Stimulated activated CD8-positive, alpha-beta memory T cell treated with anti-CD3 and anti-CD28 coated beads, Interleukin-15, amount 100 ng/mL, for 1 hour (primary cell): ENCODE results near the gene FXR1.
"Not testable (repeated sequence)": the region's sequence is repeated elsewhere in the genome, so short reads cannot be mapped to it uniquely, and the experiment has no call there.

ENCODE experiments used
- DNase-seq: peaks from one replicate; pipeline ENCODE4 v3.0.0-alpha.2; 2020; ENCODE audit warnings: low read depth

FXR1 gene

DNA sequence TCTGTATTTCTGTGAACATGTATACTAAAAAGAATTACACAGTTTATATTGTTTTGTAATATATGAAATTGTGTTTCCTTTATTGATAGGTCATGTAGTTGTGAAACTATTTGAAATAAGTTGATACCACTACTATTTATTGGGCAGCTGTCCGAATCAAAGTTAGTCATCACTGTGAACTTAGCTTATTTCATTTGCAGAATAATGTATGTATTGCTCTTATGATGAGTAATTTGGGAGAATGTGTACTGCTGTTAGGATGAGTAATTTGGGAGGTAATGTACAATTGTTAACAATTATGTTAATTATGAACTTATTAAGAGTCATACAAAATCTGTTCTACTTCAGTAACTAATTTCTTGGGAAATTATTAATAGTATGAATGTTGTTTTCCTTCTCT lies 22.2 kb downstream of the FXR1 start:
- DNase-seq, result no peak

DNA sequence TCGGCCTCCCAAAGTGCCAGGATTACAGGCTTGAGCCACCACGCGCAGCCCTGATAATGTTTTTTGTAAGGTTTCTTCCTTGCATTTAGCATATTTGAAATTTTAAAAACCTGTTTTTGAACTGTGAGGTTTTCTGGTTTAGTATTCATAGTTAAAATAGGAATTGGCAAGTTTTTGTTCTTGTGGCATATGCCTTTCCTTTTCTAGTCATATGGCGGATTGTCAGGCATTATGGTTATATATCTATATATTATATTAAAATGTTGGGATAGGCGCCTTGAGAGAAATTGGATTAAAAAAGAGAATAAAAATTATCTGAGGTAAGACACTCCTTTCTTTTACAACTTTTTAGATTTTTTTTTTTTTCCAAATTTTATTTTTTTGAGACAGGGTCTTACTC lies 28.4 kb downstream of the FXR1 start:
- DNase-seq, result no peak

DNA sequence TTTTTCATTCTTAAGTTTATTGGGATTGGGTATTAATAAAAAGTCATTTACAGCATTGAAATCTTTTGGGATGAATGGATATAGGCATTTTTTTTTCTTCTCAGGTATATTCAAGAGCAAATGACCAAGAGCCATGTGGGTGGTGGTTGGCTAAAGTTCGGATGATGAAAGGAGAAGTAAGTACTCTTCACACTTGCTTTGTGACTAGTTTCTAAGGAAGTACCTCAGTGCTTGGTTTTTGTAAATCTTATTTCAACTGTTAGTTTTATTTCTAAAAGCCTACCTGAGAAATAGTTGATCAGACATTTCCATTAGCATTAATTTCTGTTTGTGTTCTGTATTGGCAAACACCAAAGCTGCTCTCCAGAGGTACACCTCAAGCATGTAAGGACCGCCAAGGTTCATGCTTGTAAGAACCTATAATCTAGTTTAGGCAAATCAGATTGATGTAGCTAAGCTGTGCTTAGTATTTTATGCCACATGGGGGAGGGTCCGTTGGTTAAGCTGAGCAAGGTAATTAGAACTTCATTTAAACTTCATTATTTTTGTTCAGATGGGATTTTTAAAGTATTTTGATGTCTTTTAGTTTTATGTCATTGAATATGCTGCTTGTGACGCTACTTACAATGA lies 35.4 kb downstream of the FXR1 start:
- DNase-seq, result no peak

DNA sequence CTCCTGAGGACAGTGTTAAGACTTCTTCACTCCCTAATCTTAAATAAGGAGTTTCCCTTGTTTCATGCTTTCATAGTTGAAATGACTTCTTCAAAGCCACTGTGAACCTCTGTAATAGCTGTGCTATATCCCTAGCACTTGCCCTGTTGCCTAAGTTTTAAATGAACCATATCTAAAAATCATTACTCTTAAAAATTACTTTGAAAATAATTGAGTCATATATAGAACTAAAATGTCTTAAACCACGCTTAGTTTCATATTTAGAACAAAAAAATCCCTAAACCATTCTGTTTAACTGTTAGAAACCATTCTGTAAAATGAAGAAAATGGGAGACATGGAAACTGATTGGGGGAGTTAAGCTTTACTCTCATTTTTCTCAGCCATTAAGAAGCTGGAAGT lies 47.2 kb downstream of the FXR1 start:
- no peak for DNase-seq

DNA sequence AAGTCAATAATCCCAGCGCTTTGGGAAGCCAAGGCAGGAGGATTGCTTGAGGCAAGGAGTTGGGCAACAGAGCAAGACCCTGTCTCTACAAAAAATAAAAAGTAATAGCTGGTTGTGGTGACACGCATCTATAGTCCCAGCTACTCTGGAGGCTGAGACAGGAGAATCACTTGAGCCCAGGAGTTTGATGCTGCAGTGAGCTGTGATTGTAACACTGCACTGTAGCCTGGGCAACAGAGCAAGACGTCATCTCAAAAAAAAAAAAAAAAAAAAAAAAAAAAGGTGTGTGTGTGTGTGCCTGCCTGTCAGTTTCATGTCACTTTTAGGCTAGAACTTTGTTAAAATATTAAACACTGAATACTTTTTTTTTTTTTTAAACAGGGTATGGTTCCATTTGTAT lies 48.6 kb downstream of the FXR1 start:
- DNase-seq, result no peak

DNA sequence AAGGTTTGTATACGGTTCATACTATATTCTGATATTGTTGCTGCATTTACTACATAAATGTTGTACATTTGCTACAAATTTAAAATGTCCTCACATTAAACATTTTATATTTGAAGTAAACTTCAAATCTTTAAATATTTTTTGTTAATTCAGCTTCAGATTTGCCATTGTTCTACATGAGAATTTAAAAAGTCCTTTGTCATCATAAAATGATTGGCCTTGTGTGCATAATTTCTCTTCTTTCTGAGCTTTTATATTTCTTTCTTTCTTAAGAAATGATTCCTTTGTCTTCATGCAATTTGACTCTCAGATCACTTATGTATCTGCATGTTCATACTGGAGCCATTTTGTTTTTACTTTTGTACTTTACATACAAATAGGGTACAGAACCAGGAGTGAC lies 49.1 kb downstream of the FXR1 start:
- no peak for DNase-seq

DNA sequence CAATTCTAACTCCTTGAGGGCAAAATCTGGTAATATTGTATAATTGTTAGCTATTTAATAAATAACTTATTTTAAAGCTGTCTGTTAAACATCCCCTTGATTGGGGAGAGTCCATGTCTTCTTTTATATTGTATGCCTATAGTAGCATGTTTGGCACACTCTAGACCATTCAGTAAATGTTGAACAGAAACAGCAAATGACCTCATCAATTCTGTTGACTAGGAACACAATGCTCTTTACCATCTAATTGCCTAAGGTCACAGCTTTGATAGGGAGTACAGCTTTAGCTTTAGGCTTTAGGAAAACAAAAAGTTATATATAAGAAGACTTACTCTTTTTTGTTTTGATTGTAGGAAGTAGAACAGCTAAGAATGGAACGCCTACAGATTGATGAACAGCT lies 50.1 kb downstream of the FXR1 start:
- no peak for DNase-seq

DNA sequence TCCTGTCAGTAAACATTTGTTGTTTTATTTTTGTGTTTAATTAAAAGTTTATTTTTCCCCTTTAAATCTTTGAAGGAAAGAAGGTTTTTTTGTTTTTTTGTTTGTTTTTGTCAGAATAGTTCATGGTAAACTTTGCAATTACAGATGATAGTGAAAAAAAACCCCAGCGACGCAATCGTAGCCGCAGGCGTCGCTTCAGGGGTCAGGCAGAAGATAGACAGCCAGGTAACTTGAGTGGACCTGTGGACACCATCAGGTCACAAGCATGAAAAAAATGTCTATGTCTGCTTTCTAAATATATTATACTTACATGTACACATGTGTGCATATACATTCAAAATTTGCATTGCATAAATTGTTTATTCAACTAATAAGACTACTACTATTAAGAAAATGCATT lies 58.5 kb downstream of the FXR1 start:
- no peak for DNase-seq

DNA sequence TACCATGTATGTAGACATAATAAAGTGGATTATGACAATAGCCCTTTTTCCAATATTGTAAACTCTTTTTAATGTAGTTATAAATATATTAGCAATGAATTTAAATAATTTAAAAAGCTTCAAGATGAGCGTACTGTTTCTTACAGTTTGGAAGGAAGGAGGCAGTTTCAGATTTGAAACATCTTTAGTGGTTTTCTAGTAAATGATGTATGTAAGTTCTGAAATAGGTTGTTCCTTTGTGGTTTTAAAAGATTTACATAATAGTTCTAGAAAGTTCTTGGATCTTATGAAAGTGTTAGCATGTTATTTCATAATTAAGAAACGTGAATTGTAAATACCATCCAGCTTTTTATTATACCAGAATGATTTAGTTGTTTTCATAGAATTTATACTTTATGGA lies 61.1 kb downstream of the FXR1 start:
- DNase-seq, result no peak

DNA sequence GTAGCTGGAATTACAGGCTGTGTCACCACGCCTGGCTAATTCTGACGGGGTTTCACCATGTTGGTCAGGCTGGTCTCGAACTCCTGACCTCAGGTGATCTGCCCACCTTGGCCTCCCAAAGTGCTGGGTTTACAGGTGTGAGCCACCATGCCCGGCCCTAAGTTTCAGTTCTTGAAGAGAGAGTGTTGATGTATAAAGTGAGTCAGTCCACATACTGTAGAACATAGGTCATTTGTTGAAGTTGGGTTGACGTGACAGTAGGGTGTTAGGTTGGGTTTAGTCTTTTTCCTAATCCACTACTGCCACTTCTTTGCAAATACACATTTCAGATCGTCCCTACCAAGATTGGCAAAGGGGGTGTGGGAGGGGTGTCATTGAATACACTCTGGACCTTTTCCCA lies 61.8 kb downstream of the FXR1 start:
- DNase-seq, result no peak

DNA sequence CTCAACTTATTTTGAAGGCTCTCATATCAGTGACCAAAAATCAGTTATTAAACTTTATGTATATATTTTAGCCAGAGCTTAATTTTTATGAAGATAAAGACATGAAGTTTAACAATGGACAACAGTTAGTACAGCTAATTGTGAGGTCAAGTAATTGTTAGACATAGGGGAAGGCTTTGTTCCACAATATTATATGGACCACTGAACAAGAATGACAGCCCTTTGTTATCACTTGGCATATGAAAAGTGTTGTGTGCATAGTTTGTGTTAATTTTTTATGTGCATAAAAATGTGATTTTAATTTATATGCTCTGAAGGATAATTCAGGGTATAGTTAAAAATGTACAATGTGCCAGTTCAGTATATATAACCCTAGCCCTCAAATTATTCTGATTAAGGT lies 65.0 kb downstream of the FXR1 start:
- no peak for DNase-seq

DNA sequence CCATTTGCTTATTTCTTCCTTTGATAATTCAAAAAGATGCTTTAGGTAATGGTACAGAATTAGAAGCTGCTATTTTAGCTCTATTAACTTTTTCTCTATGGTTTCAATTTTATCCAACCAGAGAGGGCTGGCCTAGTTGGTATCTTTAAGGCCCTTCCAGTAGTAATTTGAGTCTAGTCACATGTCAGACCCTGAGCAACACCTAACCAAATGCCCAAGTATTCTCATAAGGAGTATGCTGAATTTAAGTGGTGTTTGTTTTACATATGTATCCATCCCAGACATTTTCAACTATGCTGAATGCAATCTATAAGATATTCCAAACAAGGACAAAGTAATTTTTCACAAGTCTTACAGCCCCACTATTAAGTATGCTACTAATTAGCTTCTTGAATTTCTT lies 67.5 kb downstream of the FXR1 start:
- DNase-seq, result no peak

DNA sequence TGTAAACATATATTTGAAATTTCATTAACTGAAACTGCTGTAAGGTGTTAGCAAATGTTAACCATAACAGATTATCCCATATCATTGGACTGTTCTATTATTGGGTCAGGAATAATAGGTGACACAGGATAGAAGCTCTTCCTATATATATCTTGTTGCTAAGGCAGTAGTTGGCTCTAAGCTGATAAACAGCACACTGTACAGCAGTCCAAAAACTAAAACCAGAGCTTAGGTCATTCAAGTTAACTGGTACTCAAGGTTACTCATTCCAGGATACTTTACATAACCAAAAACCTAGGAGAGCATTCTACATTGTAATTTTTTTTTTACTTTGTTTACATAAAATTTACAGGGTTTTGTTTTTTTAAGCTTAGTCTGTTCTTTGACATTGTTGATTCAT lies 68.1 kb downstream of the FXR1 start:
- DNase-seq, result no peak

DNA sequence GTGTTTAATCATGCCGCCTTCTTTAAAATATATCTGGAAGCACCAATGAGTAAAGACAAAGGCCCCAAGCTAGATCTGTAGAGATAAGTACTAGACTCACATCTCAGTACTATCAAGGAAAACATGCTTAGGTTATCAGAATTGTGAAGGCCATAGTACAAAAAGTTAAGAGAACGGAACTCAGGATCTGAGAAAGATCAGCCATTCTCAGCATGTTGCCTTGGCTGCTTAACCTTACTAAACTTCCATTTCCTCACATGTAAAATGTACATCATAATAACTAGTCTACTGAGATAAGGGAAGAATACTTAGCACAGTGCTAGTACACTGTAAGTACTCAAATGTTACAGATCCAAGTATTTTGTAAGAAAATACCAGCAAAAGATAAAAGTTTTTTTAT lies 69.4 kb downstream of the FXR1 start:
- DNase-seq, result no peak

DNA sequence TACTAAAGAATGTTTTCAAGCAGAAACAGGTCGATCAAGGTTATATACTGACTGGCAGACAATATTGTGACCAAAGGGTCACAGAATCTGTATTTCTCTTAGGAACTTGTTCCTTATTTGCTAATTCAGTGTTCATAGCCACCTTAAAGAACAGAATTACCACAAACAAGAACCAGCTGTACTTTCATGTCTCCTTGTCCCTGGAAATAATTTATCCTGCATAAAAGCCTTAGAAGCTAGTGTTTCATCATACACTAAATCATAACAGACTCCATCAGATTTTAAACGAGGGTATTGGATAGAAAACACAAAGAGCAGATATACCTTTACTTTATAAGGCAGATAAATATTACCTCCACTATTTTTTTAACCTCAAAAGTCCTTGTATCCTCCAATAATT lies 70.7 kb downstream of the FXR1 start:
- no peak for DNase-seq

DNA sequence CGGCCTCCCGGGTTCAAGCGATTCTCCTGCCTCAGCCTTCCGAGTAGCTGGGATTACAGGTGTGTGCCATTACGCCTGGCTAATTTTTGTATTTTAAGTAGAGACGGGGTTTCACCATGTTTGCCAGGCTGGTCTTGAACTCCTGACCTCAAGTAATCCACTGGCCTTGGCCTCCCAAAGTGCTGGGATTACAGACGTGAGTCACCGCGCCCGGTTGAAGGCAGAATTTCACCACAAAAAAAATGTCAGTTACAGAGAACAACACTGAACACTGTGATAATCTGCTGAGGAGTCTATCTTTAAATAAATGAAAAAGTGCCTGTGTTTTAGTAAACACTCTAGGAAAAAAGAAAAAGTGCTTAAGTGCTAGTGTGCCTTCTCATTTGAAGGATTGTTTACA lies 73.9 kb downstream of the FXR1 start:
- not testable (repeated sequence) for DNase-seq

DNA sequence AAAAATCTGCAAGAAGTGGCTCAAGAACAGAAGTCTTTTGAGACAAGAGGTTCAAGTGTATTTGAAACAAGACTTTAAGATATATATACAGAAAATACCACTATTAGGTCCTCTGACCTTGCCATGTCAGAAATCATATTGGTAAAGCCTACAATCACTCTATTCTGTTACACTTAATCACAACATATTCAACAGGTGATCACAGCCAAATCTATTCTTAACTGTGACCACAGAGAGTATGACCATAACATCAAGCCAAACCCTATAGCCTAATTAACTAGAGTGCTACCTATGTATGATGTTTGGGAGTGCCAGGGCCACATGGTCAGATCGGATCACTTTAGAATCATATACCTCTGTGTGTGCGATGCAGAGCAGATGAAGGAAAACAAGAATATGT lies 74.9 kb downstream of the FXR1 start:
- no peak for DNase-seq

DNA sequence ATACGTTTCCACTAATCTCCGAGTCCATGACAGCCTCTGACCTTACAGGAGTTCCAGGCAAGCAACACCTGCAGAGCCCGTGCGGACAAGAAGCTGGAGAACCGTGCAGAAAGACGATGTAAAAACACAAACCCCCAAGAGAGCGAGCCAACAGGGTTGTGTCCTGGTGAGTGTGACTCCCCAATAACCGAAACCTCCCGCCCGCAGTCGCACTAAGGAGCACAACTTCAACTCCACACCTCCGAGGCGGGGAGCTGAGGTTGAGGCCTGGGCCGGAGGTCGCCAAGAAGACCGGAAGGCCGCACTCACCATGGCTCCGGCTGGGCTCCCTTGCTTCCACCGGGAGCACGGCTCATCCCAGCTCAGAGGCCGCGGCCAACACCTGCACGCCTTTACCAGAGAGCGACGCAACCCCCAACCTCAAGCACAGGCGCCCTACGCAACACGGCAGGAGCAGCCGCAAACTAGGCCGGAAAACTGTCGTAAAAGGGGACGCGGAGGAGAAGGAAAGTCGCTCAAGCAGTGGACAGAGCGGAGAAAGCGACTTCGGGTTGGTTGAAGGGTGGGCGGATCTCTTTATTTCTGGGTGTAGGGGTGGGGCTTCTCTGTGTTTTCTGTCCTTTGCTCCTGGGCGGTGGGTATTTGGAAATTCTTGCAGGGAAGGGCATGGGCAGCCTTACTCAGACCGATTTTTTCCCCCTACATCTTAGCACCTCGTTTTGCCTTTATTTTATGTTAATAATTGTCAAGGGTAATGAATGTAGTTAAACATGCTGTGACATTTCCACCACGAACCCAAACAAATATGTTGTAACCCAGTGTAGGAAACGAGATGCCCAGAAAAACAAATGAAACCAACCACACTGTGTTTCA lies 77.1 kb downstream of the FXR1 start, which contains the start of gene DNAJC19:
Gene DNAJC19 (minus strand): TSS at position 446 of the 873 bp plus-strand sequence. CDS start 134 bp downstream, at position 312.
- peak; percentile 77 for DNase-seq

DNA sequence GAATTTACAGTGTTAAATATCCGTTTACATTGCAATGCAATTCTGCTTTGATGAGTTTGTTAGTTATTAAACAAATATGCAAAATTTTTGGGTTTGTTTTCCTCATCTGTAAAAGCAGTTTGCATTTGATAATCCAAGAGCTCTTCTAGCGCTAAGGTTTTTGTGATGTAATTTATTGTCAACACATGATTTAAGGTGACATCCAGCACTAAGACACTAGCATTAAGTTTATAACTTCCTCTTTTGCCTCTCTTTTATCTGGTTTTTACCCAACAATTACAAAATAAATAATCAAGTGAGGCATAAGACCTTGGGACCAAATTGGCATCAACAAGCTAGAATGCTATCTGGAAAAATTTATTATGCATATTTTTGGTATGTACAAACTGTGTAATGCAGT lies 78.0 kb downstream of the FXR1 start:
- no peak for DNase-seq

DNA sequence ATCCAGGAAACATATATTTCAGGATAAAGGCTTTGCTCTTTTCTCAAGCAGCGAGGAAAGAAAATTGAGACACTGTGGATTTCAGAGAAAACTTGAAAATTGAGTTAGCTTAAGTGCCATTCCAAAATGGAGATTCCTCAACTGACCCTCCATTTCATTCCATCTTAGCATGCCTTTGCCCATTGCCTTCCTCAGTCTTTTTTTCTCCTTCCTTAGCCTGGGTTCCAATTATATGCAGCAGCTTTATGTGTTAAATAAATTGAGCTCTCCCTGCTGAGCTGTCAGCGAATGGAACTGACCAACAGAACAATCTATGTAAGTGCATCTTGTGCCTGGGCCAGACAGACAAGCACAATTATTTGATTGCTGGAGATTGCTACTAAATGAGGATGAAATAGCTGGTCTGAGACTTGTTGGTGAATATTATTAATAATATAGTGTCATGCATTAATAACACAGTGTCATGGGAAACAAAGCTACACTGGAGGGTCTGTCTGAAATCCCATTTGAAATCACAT lies 84.0 kb downstream of the FXR1 start:
- no peak for DNase-seq

DNA sequence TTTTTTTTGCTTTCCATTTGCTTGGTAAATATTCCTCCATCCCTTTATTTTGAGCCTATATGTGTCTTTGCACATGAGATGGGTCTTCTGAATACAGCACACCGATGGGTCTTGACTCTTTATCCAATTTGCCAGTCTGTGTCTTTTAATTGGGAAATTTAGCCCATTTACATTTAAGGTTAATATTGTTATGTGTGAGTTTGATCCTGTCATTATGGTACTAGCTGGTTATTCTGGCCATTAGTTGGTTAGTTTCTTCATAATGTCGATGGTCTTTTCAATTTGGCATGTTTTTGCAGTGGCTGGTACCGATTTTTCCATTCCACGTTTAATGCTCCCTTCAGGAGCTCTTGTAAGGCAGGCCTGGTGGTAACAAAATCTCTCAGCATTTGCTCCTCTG lies 89.9 kb downstream of the FXR1 start:
- DNase-seq, result not testable (repeated sequence)

DNA sequence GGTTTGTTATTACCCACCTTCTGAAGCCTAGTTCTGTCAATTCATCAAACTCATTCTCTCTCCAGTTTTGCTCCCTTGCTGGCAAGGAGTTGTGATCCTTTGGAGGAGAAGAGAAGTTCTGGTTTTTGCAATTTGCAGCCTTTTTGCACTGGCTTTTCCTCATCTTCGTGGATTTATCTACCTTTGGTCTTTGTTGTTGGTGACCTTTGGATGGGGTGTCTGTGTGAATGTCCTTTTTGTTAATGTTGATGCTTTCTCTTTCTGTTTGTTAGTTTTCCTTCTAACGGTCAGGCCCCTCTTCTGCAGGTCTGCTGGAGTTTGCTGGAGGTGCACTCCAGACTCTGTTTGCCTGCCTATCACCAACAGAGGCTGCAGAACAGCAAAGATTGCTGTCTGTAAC lies 91.0 kb downstream of the FXR1 start:
- DNase-seq, result not testable (repeated sequence)

DNA sequence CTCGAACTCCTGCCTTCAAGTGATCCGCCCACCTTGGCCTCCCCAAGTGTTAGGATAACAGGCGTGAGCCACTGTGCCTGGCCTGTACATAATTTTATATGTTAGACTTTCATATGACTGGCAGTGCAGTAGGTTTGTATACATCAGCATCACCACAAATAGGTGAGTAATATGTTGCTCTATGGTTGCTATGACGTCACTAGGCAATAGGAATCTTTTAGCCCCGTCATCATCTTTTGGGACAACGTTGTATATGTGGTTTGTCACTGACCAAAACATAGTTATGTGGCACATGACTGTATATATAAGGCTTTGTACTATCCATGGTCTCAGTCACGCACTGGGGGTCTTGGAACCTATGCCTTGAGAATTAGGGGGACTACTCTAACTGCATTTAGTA lies 94.1 kb downstream of the FXR1 start:
- no peak for DNase-seq

DNA sequence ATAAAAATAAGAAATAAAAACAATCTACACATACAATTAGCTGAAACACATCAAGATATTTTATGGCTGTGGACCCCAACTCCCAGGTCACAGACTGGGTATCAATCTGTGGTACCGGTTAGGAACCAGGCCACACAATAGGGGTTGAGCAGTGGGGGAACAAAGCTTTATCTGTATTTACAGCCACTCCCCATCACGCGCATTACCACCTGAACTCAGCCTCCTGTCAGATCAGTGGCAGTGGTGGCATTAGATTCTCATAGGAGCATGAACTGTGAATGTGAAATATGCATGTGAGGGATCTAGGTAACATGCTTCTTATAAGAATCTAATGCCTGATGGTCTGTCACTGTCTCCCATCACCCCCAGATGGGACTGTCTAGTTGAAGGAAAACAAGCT lies 94.8 kb downstream of the FXR1 start:
- no peak for DNase-seq
